GM10266 (cell line): ENCODE results near the gene PDE4B.
A peak's percentile ranks its signal among the peaks of the same experiment; 100 is the strongest.

ENCODE experiments used
- DNase-seq: peaks from one replicate; pipeline ENCODE4 v3.0.0; 2012; ENCODE audit errors: extremely low spot score
- TF ChIP-seq, protein P1 (sequence below): IDR thresholded peaks from 2 replicates; pipeline ENCODE4 v1.5.1; 2012; ENCODE audit warnings: mild to moderate bottlenecking, low read depth; ENCODE audit not compliant: control insufficient read depth, insufficient read depth; ENCODE audit errors: missing control alignments

PDE4B gene

DNA sequence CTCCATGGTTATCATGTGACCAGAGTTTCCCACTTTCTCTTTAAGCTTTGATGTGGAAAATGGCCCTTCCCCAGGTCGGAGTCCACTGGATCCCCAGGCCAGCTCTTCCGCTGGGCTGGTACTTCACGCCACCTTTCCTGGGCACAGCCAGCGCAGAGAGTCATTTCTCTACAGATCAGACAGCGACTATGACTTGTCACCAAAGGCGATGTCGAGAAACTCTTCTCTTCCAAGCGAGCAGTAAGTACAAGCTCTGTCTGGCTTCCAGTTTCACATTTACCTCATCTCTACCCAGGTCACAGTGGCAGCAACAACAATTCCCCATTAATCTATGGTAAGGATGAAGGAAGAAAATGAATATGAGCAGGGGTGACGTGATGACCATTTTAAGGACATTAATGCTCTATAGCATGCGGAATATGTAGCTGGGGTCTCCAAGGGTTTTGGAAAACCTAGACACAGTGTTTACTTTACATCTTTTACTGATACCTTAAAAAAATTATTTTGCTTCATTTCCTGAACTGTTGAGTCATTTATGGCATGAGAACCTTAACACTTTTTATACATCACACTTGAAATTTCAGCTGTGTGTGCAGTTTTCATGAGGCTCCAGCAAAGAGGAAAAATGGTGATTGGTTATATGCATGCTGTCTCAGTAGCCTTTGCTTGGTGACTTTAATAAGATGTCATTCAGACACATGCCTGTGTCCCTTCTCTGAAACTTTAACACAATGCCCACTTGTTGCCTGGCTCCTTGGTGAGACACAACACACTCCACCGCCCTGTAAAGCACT is 454.9 kb downstream of the PDE4B start:
- TF ChIP-seq, protein P1, sequence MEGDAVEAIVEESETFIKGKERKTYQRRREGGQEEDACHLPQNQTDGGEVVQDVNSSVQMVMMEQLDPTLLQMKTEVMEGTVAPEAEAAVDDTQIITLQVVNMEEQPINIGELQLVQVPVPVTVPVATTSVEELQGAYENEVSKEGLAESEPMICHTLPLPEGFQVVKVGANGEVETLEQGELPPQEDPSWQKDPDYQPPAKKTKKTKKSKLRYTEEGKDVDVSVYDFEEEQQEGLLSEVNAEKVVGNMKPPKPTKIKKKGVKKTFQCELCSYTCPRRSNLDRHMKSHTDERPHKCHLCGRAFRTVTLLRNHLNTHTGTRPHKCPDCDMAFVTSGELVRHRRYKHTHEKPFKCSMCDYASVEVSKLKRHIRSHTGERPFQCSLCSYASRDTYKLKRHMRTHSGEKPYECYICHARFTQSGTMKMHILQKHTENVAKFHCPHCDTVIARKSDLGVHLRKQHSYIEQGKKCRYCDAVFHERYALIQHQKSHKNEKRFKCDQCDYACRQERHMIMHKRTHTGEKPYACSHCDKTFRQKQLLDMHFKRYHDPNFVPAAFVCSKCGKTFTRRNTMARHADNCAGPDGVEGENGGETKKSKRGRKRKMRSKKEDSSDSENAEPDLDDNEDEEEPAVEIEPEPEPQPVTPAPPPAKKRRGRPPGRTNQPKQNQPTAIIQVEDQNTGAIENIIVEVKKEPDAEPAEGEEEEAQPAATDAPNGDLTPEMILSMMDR, result no peak
- peak; percentile 14 for DNase-seq

DNA sequence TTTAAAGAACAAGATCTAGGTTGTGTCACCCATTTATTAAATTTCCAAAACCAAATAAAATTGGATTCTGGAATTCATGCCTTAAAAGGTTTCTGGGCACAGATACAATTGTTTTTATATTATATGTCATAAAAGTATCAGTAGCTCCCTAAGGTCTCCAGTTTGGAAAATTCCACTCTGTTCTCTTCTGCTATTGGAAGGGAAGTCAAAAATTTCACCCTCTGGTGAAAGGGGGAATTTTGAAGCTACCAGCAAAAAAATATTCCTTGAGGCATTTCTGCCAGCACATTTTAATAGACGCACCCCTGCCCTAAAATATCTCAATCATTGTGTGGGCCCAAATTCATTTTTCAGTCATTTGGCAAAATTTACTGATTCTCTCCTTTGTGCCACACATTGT is 455.6 kb downstream of the PDE4B start:
- TF ChIP-seq, protein P1, result no peak
- no peak for DNase-seq

DNA sequence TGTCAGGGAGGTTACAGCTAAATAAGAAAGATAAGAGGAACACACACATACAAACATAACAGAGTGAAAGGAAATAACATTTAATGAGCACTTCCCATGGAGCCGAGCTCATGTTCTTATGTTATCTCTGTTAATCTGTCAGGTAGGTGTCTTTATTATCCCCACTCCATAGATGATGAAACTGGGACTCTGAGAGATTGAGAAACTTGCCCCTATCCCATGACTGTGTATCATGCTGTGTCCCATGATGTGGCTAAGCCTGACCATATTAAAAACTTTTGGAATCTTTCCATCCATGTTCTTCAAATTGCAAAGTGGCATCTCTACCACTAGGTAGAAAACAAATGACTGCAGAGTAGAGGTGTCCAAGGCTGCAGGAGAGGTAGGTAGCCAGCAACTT is 456.1 kb downstream of the PDE4B start:
- TF ChIP-seq, protein P1, result no peak
- no peak for DNase-seq

DNA sequence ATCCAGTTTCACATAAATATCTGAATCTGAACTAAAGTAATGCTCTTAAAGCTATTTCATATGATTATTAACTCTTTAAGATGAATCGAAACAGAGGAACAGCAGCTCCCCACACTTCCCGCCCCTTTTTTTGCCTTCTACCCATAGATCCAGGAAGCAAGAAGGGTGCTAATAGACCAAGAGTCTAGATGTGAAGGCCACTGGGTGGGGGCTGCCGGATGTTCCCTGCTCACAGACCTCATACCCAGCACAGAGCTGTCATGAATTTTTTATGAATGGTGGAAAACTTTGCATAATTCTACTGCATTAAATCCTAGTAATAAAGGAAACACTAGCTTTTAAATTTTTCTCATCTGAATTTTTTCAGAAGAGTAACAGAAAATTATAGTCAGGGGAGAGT is 457.4 kb downstream of the PDE4B start:
- TF ChIP-seq, protein P1, result no peak
- DNase-seq, result no peak

DNA sequence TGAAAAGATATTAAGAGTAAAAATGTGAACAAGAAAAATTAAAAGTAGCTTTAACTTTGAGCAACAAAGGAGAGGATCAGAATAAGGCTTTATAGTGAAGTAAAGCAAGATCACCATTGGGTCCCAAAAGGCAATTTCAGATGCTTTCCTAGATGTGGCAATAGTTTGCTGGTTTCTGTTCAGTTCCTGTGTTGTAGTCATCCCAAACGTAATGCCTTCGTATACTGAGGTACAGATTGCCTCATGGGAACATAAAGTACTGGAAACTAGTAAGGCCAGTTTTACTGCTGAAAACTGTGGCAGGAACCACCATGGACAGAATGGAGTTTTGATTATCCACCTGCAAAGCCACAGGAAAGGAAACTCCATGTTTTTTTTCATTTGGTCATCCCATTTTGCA is 457.8 kb downstream of the PDE4B start:
- TF ChIP-seq, protein P1, result no peak

DNA sequence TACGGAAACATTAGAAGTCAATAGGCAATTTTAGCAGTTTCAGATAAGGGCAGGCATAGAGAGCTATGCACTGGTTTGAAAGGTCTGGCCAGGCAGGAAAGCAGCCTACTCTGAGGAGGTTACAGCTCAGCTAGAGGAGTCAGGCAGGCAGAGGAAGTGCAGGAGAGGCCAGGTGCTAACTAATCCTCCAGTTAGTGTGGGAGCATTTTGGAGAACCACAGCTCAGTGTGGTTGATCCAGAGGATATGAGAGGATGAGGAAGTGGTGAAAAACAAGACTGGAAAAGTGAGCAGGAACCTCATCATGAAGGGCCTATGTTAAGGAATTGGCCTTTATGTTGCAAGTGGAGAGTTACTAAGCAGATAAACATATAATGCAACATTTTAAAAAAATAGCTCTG is 458.9 kb downstream of the PDE4B start:
- TF ChIP-seq, protein P1, result no peak
- DNase-seq, result no peak

More for the DNA sequence above, 457.8 kb downstream of the PDE4B start:
- no peak for DNase-seq

DNA sequence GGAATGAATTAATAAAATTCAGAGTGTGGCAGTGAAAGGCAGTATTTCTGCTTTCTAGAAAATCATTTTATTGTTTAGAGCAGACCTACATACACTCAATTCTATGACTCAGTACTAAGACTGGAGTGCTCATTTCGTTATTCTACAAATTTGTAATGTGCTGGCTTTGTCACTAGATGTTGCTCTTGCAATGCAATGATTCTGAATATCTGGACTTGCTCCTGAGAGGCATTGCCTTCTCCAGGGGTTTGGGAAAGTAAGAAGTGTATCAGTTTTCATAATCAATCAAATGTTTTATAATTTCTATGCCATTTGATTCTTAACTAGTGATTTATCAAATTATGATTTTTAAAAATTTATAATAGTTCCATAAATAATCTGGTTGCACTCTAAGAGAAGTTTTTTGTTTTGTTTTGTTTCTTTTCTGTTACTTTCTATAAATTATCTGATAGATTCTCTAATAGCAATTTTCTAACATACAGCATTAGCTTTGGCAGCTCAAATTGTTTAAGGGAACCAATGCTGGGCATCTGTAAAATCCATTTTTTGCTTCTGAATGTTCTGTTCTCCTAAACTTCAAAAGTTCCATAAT is 460.7 kb downstream of the PDE4B start:
- TF ChIP-seq, protein P1, result peak; percentile 84

More for the DNA sequence above, 460.7 kb downstream of the PDE4B start:
- DNase-seq, result peak; percentile 52
